Stimulated activated CD4-positive, alpha-beta T cell treated with anti-CD3 and anti-CD28 coated beads, Interleukin-1b, Interleukin-23, amount 100 ng/mL, for 1 hour (primary cell): ENCODE data around the gene SREBF1.

Source experiments
- DNase-seq, 2 donors: peaks; one replicate each; pipeline ENCODE4 v3.0.0-alpha.2; 2020; ENCODE audit warnings: low read depth in 2 of 2

SREBF1 gene

DNA sequence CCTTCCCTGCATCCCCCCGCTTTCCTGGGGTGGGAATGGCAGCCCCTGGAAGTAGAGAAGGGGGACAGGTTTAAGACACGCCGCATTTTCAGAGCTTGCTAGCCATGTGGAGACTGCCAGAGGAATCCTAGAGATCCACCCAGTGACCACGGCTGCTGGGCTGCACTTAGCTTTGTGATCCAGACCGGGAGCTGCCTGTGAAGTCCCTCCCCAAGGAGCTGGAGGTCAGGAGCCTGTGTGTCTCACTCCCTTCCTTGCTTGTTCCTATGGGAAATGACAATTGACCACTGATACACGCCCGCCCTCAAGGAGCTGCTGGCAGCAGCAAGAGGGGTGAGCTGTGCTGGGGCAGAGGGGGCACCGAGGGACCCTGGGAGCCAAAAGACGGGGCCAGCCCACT, 73.7 kb downstream of the SREBF1 start:
- no peak for DNase-seq

DNA sequence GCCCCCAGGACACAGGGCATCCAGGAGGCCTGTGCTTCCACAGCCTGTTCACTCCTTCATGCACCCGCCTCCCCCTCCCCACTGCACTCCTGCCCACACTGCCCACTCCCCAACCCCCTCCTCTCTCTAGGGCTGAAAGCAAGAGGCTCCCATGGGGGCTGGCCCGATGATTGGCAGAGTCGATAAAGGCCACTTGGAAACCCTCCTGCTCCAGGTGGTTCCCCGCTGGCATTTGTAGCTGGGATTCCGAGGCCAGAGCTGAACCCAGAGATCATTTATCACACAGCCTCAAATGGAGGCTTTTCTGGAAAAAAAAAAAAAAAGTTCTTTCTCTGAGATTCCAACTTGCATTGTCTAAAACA, 74.1 kb downstream of the SREBF1 start:
- DNase-seq, result no peak
